HG03565 (cell line): ENCODE measurements around the gene GHR.
"Not testable (repeated sequence)": the region's sequence is repeated elsewhere in the genome, so short reads cannot be mapped to it uniquely, and the experiment has no call there.

Experiments used
- ATAC-seq: cut with Tn5 transposase; IDR thresholded peaks from one replicate; pipeline ENCODE4 v1.9.1; 2021; ENCODE audit warnings: mild to moderate bottlenecking, moderate library complexity; ENCODE audit not compliant: unreplicated experiment

The GHR gene

GRCh38 chr5:42638972-42639371 lies 215.7 kb downstream of the GHR start:
- no peak for ATAC-seq

GRCh38 chr5:42640835-42641234 lies 217.6 kb downstream of the GHR start:
- ATAC-seq: no peak

- ATAC-seq: no peak
Measured at GRCh38 chr5:42641336-42642005, 218.2 kb downstream of the GHR start.

- no peak for ATAC-seq
Measured at GRCh38 chr5:42642006-42642405, 218.8 kb downstream of the GHR start.

GRCh38 chr5:42643360-42643759 lies 220.1 kb downstream of the GHR start:
- ATAC-seq: no peak

- no peak for ATAC-seq
Measured at GRCh38 chr5:42645138-42645537, 221.9 kb downstream of the GHR start.

GRCh38 chr5:42648036-42648435 lies 224.8 kb downstream of the GHR start:
- ATAC-seq: no peak

GRCh38 chr5:42648915-42649314 lies 225.7 kb downstream of the GHR start:
- ATAC-seq: no peak

GRCh38 chr5:42650084-42650483 lies 226.8 kb downstream of the GHR start:
- no peak for ATAC-seq

GRCh38 chr5:42653705-42654104 lies 230.5 kb downstream of the GHR start:
- ATAC-seq: no peak

- ATAC-seq: no peak
Measured at GRCh38 chr5:42654645-42655044, 231.4 kb downstream of the GHR start.

- no peak for ATAC-seq
Measured at GRCh38 chr5:42655982-42656650, 232.9 kb downstream of the GHR start.

- no peak for ATAC-seq
Measured at GRCh38 chr5:42656651-42657015, 233.4 kb downstream of the GHR start.

- not testable (repeated sequence) for ATAC-seq
Measured at GRCh38 chr5:42659869-42660268, 236.6 kb downstream of the GHR start.

GRCh38 chr5:42665857-42666256 lies 242.6 kb downstream of the GHR start:
- ATAC-seq: no peak

GRCh38 chr5:42666869-42667268 lies 243.6 kb downstream of the GHR start:
- ATAC-seq: no peak

- no peak for ATAC-seq
Measured at GRCh38 chr5:42668254-42668653, 245.0 kb downstream of the GHR start.

- ATAC-seq: no peak
Measured at GRCh38 chr5:42672925-42673324, 249.7 kb downstream of the GHR start.

GRCh38 chr5:42675602-42676001 lies 252.4 kb downstream of the GHR start:
- ATAC-seq: no peak

GRCh38 chr5:42676362-42676761 lies 253.1 kb downstream of the GHR start:
- ATAC-seq: no peak

GRCh38 chr5:42677156-42677842 lies 254.1 kb downstream of the GHR start:
- no peak for ATAC-seq

GRCh38 chr5:42680046-42680445 lies 256.8 kb downstream of the GHR start:
- no peak for ATAC-seq
